GM12801 (cell line): ENCODE results near the gene C20orf173.

Experiments
- CTCF ChIP-seq: IDR thresholded peaks from one replicate; pipeline ENCODE4 v1.5.1; 2011; ENCODE audit warnings: control low read depth; ENCODE audit not compliant: insufficient read length; ENCODE audit errors: extremely low read depth

The C20orf173 gene, protein sequence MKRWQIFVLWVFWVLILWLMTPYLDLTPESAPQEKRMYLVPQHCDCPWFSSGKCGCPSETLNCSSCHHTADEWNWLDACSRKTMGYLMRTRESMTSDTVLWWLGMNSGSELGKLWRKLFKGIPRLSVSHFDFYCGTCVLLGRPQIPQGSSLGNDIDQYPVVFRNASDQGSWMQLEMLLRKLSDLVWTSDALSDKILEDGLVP

DNA sequence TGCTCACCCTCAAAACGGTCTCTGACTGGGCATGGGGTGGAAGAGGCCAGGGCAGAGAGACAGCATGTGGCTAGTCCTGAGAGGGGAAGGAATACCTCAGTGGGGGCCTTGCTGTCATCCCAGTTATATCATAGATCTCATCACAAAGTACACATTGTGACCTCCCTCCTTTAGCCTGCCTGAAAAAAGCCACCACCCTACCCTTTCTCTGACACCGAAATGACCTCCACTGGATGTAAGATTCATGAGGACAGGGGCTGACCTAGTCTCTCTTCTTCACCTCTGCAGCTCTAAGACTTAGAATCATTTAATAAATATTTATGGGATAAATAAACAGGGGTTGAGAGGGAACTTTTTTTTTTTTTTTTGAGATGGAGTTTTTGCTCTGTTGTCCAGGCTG is at the start of gene C20orf173:
TSS of gene C20orf173 (minus strand) at position 101 of the 400 bp plus-strand sequence. CDS start 279 bp downstream, outside the sequence.
- no peak for TF ChIP-seq CTCF

DNA sequence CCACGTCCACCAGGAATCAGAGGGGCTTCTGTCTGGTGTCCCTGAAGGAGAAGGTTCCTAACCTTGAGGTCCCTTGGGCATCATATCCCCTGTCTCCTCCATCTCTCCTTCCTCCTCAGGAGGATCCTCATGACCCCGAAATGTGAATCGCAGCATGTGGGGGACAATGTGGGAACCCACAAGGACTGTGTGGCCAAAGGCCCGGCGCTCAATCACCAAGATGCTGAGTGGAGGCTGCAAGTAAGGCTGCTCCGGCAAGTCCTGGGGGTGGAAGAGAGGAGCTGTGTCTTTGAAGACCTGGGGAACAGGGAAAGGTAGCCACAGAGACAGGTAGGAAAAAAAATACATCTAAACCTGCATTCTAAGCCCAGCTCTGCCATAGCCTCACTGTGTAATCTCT is 49.7 kb upstream of the C20orf173 start:
- TF ChIP-seq CTCF = no peak

DNA sequence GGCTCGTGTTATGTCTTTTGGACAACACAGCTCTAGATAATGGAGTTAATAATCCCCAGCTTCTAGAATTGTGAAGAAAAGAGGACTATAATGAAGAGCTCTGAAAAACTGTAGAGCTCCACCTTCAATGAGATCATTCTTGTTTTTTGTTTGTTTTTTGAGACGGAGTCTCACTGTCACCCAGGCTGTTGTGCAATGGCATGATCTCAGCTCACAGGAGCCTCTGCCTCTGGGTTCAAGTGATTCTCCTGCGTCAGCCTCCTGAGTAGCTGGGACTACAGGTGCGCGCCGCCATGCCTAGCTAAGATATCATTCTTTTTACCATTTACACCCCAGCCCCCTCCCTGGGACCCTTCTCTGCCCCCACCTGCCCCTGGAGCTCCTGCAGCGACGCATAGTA is 49.0 kb upstream of the C20orf173 start:
- TF ChIP-seq CTCF = no peak

- TF ChIP-seq CTCF = no peak
Observed at GRCh38 chr20:35576816-35577215, 47.4 kb upstream of the C20orf173 start.

GRCh38 chr20:35575958-35576357 is 46.5 kb upstream of the C20orf173 start:
- TF ChIP-seq CTCF = no peak

DNA sequence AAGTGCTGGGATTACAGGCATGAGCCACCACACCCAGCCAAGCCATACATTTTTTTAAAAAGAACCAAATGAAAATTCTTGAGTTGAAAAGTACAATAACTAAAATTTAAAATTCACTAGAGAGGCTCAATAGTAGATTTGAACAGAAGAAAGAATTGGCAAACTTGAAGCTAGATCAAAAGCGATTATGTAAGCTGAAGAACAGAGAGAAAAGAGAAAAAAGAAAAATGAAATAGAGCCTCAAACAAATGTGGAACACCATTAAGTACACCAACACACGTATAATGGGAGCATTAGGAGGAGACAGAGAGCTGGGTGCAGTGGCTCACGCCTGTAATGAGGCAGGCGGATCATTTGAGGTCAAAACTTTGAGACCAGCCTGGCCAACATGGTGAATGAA is 43.4 kb upstream of the C20orf173 start:
- no peak for TF ChIP-seq CTCF

DNA sequence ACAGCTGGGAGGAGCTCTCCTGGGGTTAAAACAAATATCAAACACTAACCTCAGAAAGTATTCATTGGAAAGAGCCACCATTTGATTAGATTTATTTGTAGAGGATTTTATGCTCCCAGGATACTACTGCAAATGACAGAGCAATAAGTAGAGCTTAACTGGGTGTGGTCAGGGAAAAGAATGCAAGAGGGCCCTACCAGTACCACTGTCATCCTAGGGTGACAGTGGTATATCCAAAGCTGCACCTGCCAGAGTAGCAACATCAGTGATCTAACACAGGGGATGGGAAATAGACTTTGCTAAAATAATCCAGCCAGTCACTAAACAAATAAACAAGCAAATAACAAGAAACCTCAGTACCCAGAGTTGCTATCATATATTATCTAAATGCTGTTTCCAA is 42.1 kb upstream of the C20orf173 start:
- no peak for TF ChIP-seq CTCF
